B cell (primary cell): ENCODE data around the gene ASTN2. TPM values are rescaled to one million over a fixed set of nuclear protein-coding genes. Genes with fewer than 3 reads are reported as not detected.

Source experiments
- ATAC-seq: fragments of 200-7000 bp; cut with Tn5 transposase; one replicate; pipeline ENCODE4 v1.10.0; 2021; ENCODE audit warnings: low read depth, mild to moderate bottlenecking, moderate number of reproducible peaks, moderate library complexity
- CTCF ChIA-PET: fragments of 350-600 bp; sonication (Branson Sonifier 250); formaldehyde crosslinking; loops from one replicate; lab custom pipeline; 2021; ENCODE audit warnings: antibody characterized with exemption, inconsistent platforms; lab: Charles Lee
- POLR2A ChIA-PET: fragments of 350-600 bp; sonication (Branson Sonifier 250); formaldehyde crosslinking; loops from one replicate; lab custom pipeline; 2021; ENCODE audit warnings: antibody characterized with exemption; lab: Charles Lee
- DNase-seq: peaks from one replicate; pipeline ENCODE4 v3.0.0; 2013
- H2AFZ ChIP-seq: 2 replicates; pipeline ENCODE4 v1.6.1; 2012; ENCODE audit warnings: mild to moderate bottlenecking, low read depth, low read length; ENCODE audit not compliant: insufficient read depth, poor library complexity, severe bottlenecking
- H3K27ac ChIP-seq, 2 donors: 1 replicate in 1 of 2; 2 replicates in 1 of 2; pipeline ENCODE4 v1.5.1; 2012 to 2013; ENCODE audit warnings: low read length in 2 of 2, mild to moderate bottlenecking in 2 of 2, moderate library complexity in 1 of 2
- H3K27me3 ChIP-seq, 4 experiments: fragments of 200-600 bp in 1 of 4; sonication (generic) in 1 of 4; replicated peaks in 1 of 4; 1 replicate in 2 of 4; 2 replicates in 2 of 4; pipeline versions ENCODE4 v1.6.1 to v1.7.0; 2013 to 2016; ENCODE audit warnings: low read length in 3 of 4, mild to moderate bottlenecking in 2 of 4, mixed read lengths in 1 of 4, moderate library complexity in 1 of 4; ENCODE audit not compliant: insufficient read depth in 4 of 4, control insufficient read depth in 3 of 4; ENCODE audit errors: control extremely low read depth in 1 of 4
- H3K36me3 ChIP-seq, 2 experiments: replicated peaks in 1 of 2; 1 replicate in 1 of 2; 2 replicates in 1 of 2; pipeline versions ENCODE4 v1.6.1 to v1.7.1; 2013; ENCODE audit warnings: low read length in 1 of 2; ENCODE audit not compliant: insufficient read depth in 2 of 2, control insufficient read depth in 1 of 2; ENCODE audit errors: control extremely low read depth in 1 of 2, extremely low read depth in 1 of 2
- H3K4me1 ChIP-seq, 2 donors: fragments of 200-600 bp in 1 of 2; sonication (generic) in 1 of 2; 1 replicate in 1 of 2; 2 replicates in 1 of 2; pipeline versions ENCODE4 v1.5.1 to v1.6.1; 2013 to 2017; ENCODE audit warnings: low read length in 2 of 2; ENCODE audit not compliant: control insufficient read depth in 2 of 2, insufficient read depth in 2 of 2
- H3K4me2 ChIP-seq: replicated peaks from 2 replicates; pipeline ENCODE3; 2012; ENCODE audit warnings: mild to moderate bottlenecking, low read depth, low read length; ENCODE audit not compliant: poor library complexity, severe bottlenecking
- H3K4me3 ChIP-seq, 5 experiments: fragments of 200-600 bp in 1 of 5; sonication (generic) in 1 of 5; 1 replicate in 3 of 5; 2 replicates in 2 of 5; pipeline versions ENCODE4 v1.5.1 to v1.7.0; 2011 to 2016; ENCODE audit warnings: low read length in 4 of 5, mild to moderate bottlenecking in 4 of 5, low read depth in 2 of 5, control low read depth in 1 of 5, moderate library complexity in 1 of 5; ENCODE audit not compliant: insufficient read depth in 1 of 5; ENCODE audit errors: control extremely low read depth in 1 of 5, extremely low read depth in 1 of 5
- H3K79me2 ChIP-seq: fragments of 200-600 bp; sonication (generic); one replicate; pipeline ENCODE4 v1.6.0; 2016; ENCODE audit warnings: low read length; ENCODE audit not compliant: control insufficient read depth, insufficient read depth
- H3K9ac ChIP-seq: fragments of 200-600 bp; sonication (generic); 2 replicates; pipeline ENCODE4 v1.6.1; 2017; ENCODE audit warnings: mild to moderate bottlenecking, low read length, moderate library complexity
- H3K9me3 ChIP-seq, 3 donors: one replicate each; pipeline versions ENCODE4 v1.6.1 to v1.7.1; 2013; ENCODE audit warnings: low read length in 2 of 3; ENCODE audit not compliant: control insufficient read depth in 2 of 3, insufficient read depth in 1 of 3; ENCODE audit errors: control extremely low read depth in 1 of 3
- H4K20me1 ChIP-seq: 2 replicates; pipeline ENCODE4 v1.6.0; 2012; ENCODE audit warnings: mild to moderate bottlenecking, low read length; ENCODE audit not compliant: insufficient read depth, control insufficient read depth, poor library complexity, severe bottlenecking
- H3K27ac Mint-ChIP-seq: one replicate; pipeline ENCODE4 v1.8.0; 2021; ENCODE audit warnings: mixed read lengths
- H3K27me3 Mint-ChIP-seq: one replicate; pipeline ENCODE4 v1.8.0; 2021; ENCODE audit warnings: mixed read lengths
- H3K4me1 Mint-ChIP-seq: one replicate; pipeline ENCODE4 v1.8.0; 2021; ENCODE audit warnings: mixed read lengths
- H3K4me3 Mint-ChIP-seq: one replicate; pipeline ENCODE4 v1.8.0; 2021; ENCODE audit warnings: mixed read lengths
- H3K9me3 Mint-ChIP-seq: one replicate; pipeline ENCODE4 v1.8.0; 2022; ENCODE audit warnings: mixed read lengths; ENCODE audit not compliant: insufficient read depth
- EZH2 ChIP-seq: IDR thresholded peaks from 2 replicates; pipeline ENCODE4 v1.6.1; 2012; ENCODE audit warnings: borderline replicate concordance, low read depth, mild to moderate bottlenecking, moderate library complexity, low read length; ENCODE audit not compliant: insufficient read depth, poor library complexity, severe bottlenecking
- WGBS: methylation state at CpG from one replicate; pipeline ENCODE4 v1.1.5; 2013; ENCODE audit warnings: missing lambda C conversion rate; ENCODE audit not compliant: insufficient coverage; 5-methylcytosine and 5-hydroxymethylcytosine counted together
- intact Hi-C: fragments of 100-400 bp; cut with micrococcal nuclease; formaldehyde crosslinking; loops from one replicate; pipeline ENCODE4 v1.10.0; 2022
- polyA plus RNA-seq: library from polyadenylated mRNA; depleted of rRNA; stranded (reverse); fragments of >200 nt; gene quantifications from 2 replicates; pipeline ENCODE4 v1.2.3, GENCODE V29; 2012
- total RNA-seq, 2 donors: library from RNA; stranded (reverse); fragments of 120-200 nt in 1 of 2; gene quantifications; 1 replicate in 1 of 2; 2 replicates in 1 of 2; pipeline versions ENCODE4 v1.2.3 to v1.2.4, GENCODE V29; 2013 to 2022
- TF ChIP-seq, protein P1 (sequence below): fragments of 200-600 bp; IDR thresholded peaks from one replicate; pipeline ENCODE4 v1.8.0; 2022; ENCODE audit warnings: antibody characterized with exemption, mild to moderate bottlenecking

The ASTN2 gene
- total and polyA plus RNA-seq, 2 donors (not counting 1 experiment from before 2014, with no cell fraction given) = 1.2 to 3.6 TPM

DNA sequence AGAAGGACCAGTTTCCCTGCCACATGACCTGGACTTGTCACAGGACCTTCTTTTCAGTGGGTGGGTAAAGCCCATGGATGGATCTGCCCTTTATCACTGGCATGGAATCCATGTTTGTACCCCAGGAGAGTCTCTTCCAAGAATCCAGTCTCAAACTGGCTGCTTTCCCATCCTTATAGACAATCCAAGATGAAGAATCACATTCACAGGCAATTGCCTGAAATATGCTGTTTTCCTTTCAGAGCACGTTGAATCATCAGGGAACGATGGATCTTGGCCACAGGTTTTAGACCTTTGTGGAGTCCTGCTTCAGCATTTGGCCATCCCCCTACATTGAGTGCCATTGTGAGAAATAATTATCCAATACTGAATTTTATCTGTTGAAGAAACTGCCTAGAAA, 319.8 kb downstream of the ASTN2 start:
- no peak for TF ChIP-seq EZH2
- TF ChIP-seq, protein P1, sequence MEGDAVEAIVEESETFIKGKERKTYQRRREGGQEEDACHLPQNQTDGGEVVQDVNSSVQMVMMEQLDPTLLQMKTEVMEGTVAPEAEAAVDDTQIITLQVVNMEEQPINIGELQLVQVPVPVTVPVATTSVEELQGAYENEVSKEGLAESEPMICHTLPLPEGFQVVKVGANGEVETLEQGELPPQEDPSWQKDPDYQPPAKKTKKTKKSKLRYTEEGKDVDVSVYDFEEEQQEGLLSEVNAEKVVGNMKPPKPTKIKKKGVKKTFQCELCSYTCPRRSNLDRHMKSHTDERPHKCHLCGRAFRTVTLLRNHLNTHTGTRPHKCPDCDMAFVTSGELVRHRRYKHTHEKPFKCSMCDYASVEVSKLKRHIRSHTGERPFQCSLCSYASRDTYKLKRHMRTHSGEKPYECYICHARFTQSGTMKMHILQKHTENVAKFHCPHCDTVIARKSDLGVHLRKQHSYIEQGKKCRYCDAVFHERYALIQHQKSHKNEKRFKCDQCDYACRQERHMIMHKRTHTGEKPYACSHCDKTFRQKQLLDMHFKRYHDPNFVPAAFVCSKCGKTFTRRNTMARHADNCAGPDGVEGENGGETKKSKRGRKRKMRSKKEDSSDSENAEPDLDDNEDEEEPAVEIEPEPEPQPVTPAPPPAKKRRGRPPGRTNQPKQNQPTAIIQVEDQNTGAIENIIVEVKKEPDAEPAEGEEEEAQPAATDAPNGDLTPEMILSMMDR = no peak

DNA sequence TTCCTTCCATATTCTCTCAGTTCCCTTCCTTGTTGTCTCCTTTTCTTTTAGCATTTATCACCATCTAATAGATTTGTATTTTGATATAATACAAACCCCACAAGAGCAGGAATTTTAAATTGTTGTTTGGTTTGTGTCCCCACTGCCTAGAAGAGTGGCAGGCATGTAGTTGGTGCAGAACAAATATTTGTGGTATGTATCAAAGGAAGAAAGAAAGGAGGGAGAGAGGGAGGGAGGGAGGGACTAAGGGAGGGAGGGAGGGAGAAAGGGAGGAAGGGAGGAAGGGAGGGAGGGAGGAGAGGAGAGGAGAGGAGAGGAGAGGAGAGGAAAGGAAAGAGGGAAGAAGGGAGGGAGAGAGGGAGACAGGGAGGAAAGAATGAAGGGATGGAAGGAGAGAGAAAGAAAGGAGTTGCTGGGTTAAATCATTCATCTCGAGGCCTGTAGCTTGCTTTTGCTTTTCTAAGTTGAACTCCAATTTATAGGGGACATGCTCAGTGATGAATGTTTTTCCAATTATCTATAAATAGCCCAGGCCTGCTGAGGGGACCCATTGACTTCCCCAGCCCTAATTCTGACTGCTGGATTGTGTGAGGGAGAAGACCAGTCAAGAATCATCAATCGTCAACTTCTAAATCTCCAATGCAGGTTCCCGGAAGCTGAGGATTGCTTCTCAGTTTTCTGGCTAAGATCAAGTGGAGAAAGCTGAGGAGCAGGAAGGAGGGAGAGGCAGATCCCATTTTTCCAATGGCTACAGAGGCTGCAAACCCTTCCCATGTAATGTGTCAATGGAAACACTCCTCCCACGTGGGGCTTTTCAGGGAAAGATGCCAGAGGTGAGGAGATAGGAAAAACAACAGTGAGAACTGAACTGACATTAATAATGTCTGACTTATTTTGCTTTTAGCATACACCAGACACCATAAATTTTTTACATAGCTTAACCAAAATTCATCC, 320.7 kb downstream of the ASTN2 start:
- H3K4me3 Mint-ChIP-seq = no peak overlapping the region
- H3K4me1 Mint-ChIP-seq = no peaks in the 10 kb centered on the region
- TF ChIP-seq, protein P1 = no peak
- TF ChIP-seq EZH2 = no peak

More for the DNA sequence above, 319.8 kb downstream of the ASTN2 start:
- WGBS = 100% methylated on average over 2 of the region's 2 CpGs
- H3K27ac ChIP-seq = no peak overlapping the region
- H3K4me3 ChIP-seq = no peak overlapping the region
- intact Hi-C loops = no loop called here
- no peak overlapping the region for H3K9ac ChIP-seq
- Mint-ChIP-seq H3K27ac (no peak overlapping the region), H3K4me1 (no peaks in the 10 kb centered on the region), H3K27me3 (no peaks in the 10 kb centered on the region), H3K4me3 (no peak overlapping the region), H3K9me3 (no peaks in the 10 kb centered on the region)
- POLR2A ChIA-PET = no interaction called here
- CTCF ChIA-PET = no interaction called here
- no peaks in the 10 kb centered on the region for H4K20me1 ChIP-seq
- H3K36me3 ChIP-seq = no peaks in the 10 kb centered on the region
- ATAC-seq (no peak), DNase-seq (no peak)
- H3K9me3 ChIP-seq = no peaks in the 10 kb centered on the region
- no peak overlapping the region for H2AFZ ChIP-seq
- no peak overlapping the region for H3K4me2 ChIP-seq
- no peaks in the 10 kb centered on the region for H3K79me2 ChIP-seq
- no peaks in the 10 kb centered on the region for H3K4me1 ChIP-seq
- H3K27me3 ChIP-seq = no peaks in the 10 kb centered on the region

More for the DNA sequence above, 320.7 kb downstream of the ASTN2 start:
- no peak overlapping the region for H3K9ac ChIP-seq
- H3K9me3 Mint-ChIP-seq = no peaks in the 10 kb centered on the region
- DNase-seq (no peak), ATAC-seq (no peak)
- no peak overlapping the region for H3K27ac ChIP-seq
- no peak overlapping the region for H3K4me3 ChIP-seq
- intact Hi-C loops = no loop called here
- no peaks in the 10 kb centered on the region for H3K27me3 Mint-ChIP-seq
- no peaks in the 10 kb centered on the region for H3K4me1 ChIP-seq
- no peaks in the 10 kb centered on the region for H3K79me2 ChIP-seq
- H3K36me3 ChIP-seq = no peaks in the 10 kb centered on the region
- CTCF ChIA-PET = no interaction called here
- H3K27me3 ChIP-seq = no peaks in the 10 kb centered on the region
- no peaks in the 10 kb centered on the region for H4K20me1 ChIP-seq
- H3K4me2 ChIP-seq = no peak overlapping the region
- H3K9me3 ChIP-seq = no peaks in the 10 kb centered on the region
- H2AFZ ChIP-seq = no peak overlapping the region
- POLR2A ChIA-PET = no interaction called here
- no peak overlapping the region for H3K27ac Mint-ChIP-seq
- WGBS = no CpG with 5 or more reads among the region's 4 CpGs
